RKO (cell line): ENCODE results near the gene IER5L.
"Not testable (repeated sequence)": the region's sequence is repeated elsewhere in the genome, so short reads cannot be mapped to it uniquely, and the experiment has no call there.

Experiments used
- DNase-seq: peaks from one replicate; pipeline ENCODE4 v3.0.0-alpha.2; 2016; ENCODE audit warnings: low spot score

Gene IER5L

GRCh38 chr9:129202613-129203555 lies 24.8 kb upstream of the IER5L start:
- peak; percentile 96 for DNase-seq

- DNase-seq, result no peak
Measured at GRCh38 chr9:129201866-129202265, 23.8 kb upstream of the IER5L start.

GRCh38 chr9:129201289-129201688 lies 23.2 kb upstream of the IER5L start:
- no peak for DNase-seq

- DNase-seq, result no peak
Measured at GRCh38 chr9:129200255-129200654, 22.2 kb upstream of the IER5L start.

- no peak for DNase-seq
Measured at GRCh38 chr9:129199044-129199435, 21.0 kb upstream of the IER5L start.

- no peak for DNase-seq
Measured at GRCh38 chr9:129198319-129199043, 20.4 kb upstream of the IER5L start.

GRCh38 chr9:129197978-129198318 lies 19.9 kb upstream of the IER5L start:
- DNase-seq, result no peak

GRCh38 chr9:129197045-129197444 lies 19.0 kb upstream of the IER5L start:
- not testable (repeated sequence) for DNase-seq

GRCh38 chr9:129195606-129196005 lies 17.5 kb upstream of the IER5L start:
- DNase-seq, result no peak

- DNase-seq, result no peak
Measured at GRCh38 chr9:129194221-129194620, 16.2 kb upstream of the IER5L start.

GRCh38 chr9:129193655-129194054 lies 15.6 kb upstream of the IER5L start:
- no peak for DNase-seq

GRCh38 chr9:129191234-129191633 lies 13.2 kb upstream of the IER5L start:
- no peak for DNase-seq

- not testable (repeated sequence) for DNase-seq
Measured at GRCh38 chr9:129189971-129190370, 11.9 kb upstream of the IER5L start.

- DNase-seq, result no peak
Measured at GRCh38 chr9:129187042-129187441, 9.0 kb upstream of the IER5L start.

- DNase-seq, result no peak
Measured at GRCh38 chr9:129185991-129186390, 7.9 kb upstream of the IER5L start.

GRCh38 chr9:129185402-129185801 lies 7.3 kb upstream of the IER5L start:
- DNase-seq, result no peak

GRCh38 chr9:129184596-129185122 lies 6.6 kb upstream of the IER5L start:
- no peak for DNase-seq

GRCh38 chr9:129184219-129184524 lies 6.1 kb upstream of the IER5L start:
- DNase-seq, result no peak

- DNase-seq, result peak; percentile 61
Measured at GRCh38 chr9:129183495-129184218, 5.6 kb upstream of the IER5L start.

- peak; percentile 67 for DNase-seq
Measured at GRCh38 chr9:129182625-129183494, 4.8 kb upstream of the IER5L start.

GRCh38 chr9:129182122-129182521 lies 4.1 kb upstream of the IER5L start:
- DNase-seq, result no peak

- no peak for DNase-seq
Measured at GRCh38 chr9:129181246-129181645, 3.2 kb upstream of the IER5L start.
